8988T (cell line): ENCODE results near the gene NLK.
A peak's percentile ranks its signal among the peaks of the same experiment; 100 is the strongest.
"Not testable (repeated sequence)": the region's sequence is repeated elsewhere in the genome, so short reads cannot be mapped to it uniquely, and the experiment has no call there.

Experiments used
- DNase-seq: peaks from one replicate; pipeline ENCODE4 v3.0.0; 2011

The NLK gene

GRCh38 chr17:28042657-28042720, at the start of gene NLK:
Gene NLK, plus strand, starts transcription at chr17:28042677. Its CDS starts 197 bp downstream, at chr17:28042874.
- no peak for DNase-seq

- no peak for DNase-seq
These were observed 49.2 kb upstream of the NLK start for GRCh38 chr17:27993161-27993695.

GRCh38 chr17:27993723-27994310, 48.7 kb upstream of the NLK start:
- no peak for DNase-seq

GRCh38 chr17:27994586-27994985, 47.9 kb upstream of the NLK start:
- no peak for DNase-seq

GRCh38 chr17:27995554-27995953, 46.9 kb upstream of the NLK start:
- DNase-seq: no peak

GRCh38 chr17:27996202-27997043, 46.1 kb upstream of the NLK start:
- DNase-seq: no peak

- DNase-seq: no peak
These were observed 45.5 kb upstream of the NLK start for GRCh38 chr17:27997044-27997401.

- DNase-seq: no peak
These were observed 45.0 kb upstream of the NLK start for GRCh38 chr17:27997522-27997921.

GRCh38 chr17:28001149-28001548, 41.3 kb upstream of the NLK start:
- no peak for DNase-seq

GRCh38 chr17:28004344-28004743, 38.1 kb upstream of the NLK start:
- DNase-seq: no peak

GRCh38 chr17:28007925-28008324, 34.6 kb upstream of the NLK start:
- not testable (repeated sequence) for DNase-seq

GRCh38 chr17:28008513-28008912, 34.0 kb upstream of the NLK start:
- DNase-seq: no peak

GRCh38 chr17:28010406-28010805, 32.1 kb upstream of the NLK start:
- DNase-seq: no peak

GRCh38 chr17:28018439-28019070, 23.9 kb upstream of the NLK start:
- no peak for DNase-seq

GRCh38 chr17:28020515-28020914, 22.0 kb upstream of the NLK start:
- DNase-seq: no peak

- DNase-seq: no peak
These were observed 13.4 kb upstream of the NLK start for GRCh38 chr17:28029044-28029443.

- DNase-seq: no peak
These were observed 12.1 kb upstream of the NLK start for GRCh38 chr17:28030386-28030785.

GRCh38 chr17:28031174-28031573, 11.3 kb upstream of the NLK start:
- DNase-seq: no peak

- DNase-seq: peak; percentile 51
These were observed 8.3 kb upstream of the NLK start for GRCh38 chr17:28033972-28034714.

- DNase-seq: not testable (repeated sequence)
These were observed 7.0 kb upstream of the NLK start for GRCh38 chr17:28035452-28035851.

- DNase-seq: not testable (repeated sequence)
These were observed 6.6 kb upstream of the NLK start for GRCh38 chr17:28035884-28036283.

GRCh38 chr17:28038802-28039201, 3.7 kb upstream of the NLK start:
- DNase-seq: no peak

GRCh38 chr17:28039251-28039650, 3.2 kb upstream of the NLK start:
- no peak for DNase-seq

- DNase-seq: no peak
These were observed 2.1 kb upstream of the NLK start for GRCh38 chr17:28040406-28040805.
